ENCODE results near the gene ELMO1.

ELMO1 gene

GRCh38 chr7:37388811-37389210 is 59.9 kb downstream of the ELMO1 start:
- FAIRE-seq = no peak
- no peak for TF ChIP-seq CTCF (IDR thresholded peaks at IDR 0.05; ENCODE audit: insufficient read depth, missing control alignments)
- no peak for DNase-seq (ENCODE audit: insufficient read length, low spot score)

GRCh38 chr7:37385787-37386186 is 62.9 kb downstream of the ELMO1 start:
- DNase-seq (ENCODE audit: insufficient read length, low spot score) (no peak), FAIRE-seq (no peak)
- TF ChIP-seq CTCF (IDR thresholded peaks at IDR 0.05; ENCODE audit: insufficient read depth, missing control alignments) = no peak

- DNase-seq (ENCODE audit: insufficient read length, low spot score) = no peak
- FAIRE-seq = no peak
- no peak for TF ChIP-seq CTCF (IDR thresholded peaks at IDR 0.05; ENCODE audit: insufficient read depth, missing control alignments)
Observed at GRCh38 chr7:37382546-37383088, 66.0 kb downstream of the ELMO1 start.

GRCh38 chr7:37380831-37381230 is 67.8 kb downstream of the ELMO1 start:
- no peak for FAIRE-seq
- no peak for DNase-seq (ENCODE audit: insufficient read length, low spot score)
- no peak for TF ChIP-seq CTCF (IDR thresholded peaks at IDR 0.05; ENCODE audit: insufficient read depth, missing control alignments)

GRCh38 chr7:37379546-37380277 is 69.0 kb downstream of the ELMO1 start:
- DNase-seq (ENCODE audit: insufficient read length, low spot score) (no peak), FAIRE-seq (no peak)
- TF ChIP-seq CTCF (IDR thresholded peaks at IDR 0.05; ENCODE audit: insufficient read depth, missing control alignments) = no peak

- no peak for TF ChIP-seq CTCF (IDR thresholded peaks at IDR 0.05; ENCODE audit: insufficient read depth, missing control alignments)
- FAIRE-seq (no peak), DNase-seq (ENCODE audit: insufficient read length, low spot score) (no peak)
Observed at GRCh38 chr7:37377231-37377630, 71.4 kb downstream of the ELMO1 start.

GRCh38 chr7:37376386-37376785 is 72.3 kb downstream of the ELMO1 start:
- no peak for FAIRE-seq
- DNase-seq (ENCODE audit: insufficient read length, low spot score) = no peak
- no peak for TF ChIP-seq CTCF (IDR thresholded peaks at IDR 0.05; ENCODE audit: insufficient read depth, missing control alignments)
